Measurements from ENCODE around the gene ERG.

DNA sequence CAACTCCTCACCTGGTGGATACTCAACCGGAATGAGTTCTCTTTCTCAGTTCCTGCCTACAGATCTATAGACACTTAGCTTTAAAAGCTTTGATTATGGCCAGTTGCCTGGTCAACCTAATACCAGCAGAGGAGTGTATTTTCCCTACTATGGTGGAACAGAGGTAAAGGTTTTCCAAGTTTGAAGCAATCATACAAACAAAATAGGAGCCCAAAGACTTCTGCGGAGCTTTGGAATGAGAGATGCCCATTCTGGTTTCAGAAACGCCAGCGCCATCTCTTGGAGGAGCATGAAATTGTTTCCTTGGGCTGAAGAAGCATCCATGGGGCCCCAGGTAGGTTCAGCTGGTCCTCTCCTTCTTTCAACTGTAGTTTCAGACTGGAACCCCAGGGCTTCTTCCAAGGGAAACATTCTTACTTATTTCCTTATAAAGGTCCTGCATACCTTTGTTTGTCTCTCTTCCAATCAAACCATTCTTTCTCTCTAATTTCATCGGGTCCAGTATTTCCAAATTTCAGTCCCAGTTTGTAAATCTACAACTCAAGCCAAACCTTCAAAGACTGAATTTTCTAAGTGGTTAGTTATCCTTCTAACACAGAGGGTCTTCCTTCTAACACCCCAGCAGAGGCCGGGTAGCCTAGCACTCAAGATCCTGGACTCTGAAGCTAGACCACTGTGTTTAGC is 145.6 kb downstream of the ERG start:
- TF ChIP-seq, protein P1, sequence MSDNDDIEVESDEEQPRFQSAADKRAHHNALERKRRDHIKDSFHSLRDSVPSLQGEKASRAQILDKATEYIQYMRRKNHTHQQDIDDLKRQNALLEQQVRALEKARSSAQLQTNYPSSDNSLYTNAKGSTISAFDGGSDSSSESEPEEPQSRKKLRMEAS (CRISPR knock-in tag; IDR thresholded peaks at IDR 0.05) = no peak
- TF ChIP-seq ZNF121 (CRISPR knock-in tag; IDR thresholded peaks at IDR 0.05) (no peak), TEAD4 (CRISPR knock-in tag; IDR thresholded peaks at IDR 0.05) (no peak), MYBL2 (CRISPR knock-in tag; IDR thresholded peaks at IDR 0.05) (no peak), SMAD4 (CRISPR knock-in tag; IDR thresholded peaks at IDR 0.05) (no peak), ZNF317 (CRISPR knock-in tag; IDR thresholded peaks at IDR 0.05; ENCODE audit: borderline replicate concordance, low read depth) (no peak), HMGA2 (CRISPR knock-in tag; IDR thresholded peaks at IDR 0.05) (no peak)
- TF ChIP-seq, protein P2, sequence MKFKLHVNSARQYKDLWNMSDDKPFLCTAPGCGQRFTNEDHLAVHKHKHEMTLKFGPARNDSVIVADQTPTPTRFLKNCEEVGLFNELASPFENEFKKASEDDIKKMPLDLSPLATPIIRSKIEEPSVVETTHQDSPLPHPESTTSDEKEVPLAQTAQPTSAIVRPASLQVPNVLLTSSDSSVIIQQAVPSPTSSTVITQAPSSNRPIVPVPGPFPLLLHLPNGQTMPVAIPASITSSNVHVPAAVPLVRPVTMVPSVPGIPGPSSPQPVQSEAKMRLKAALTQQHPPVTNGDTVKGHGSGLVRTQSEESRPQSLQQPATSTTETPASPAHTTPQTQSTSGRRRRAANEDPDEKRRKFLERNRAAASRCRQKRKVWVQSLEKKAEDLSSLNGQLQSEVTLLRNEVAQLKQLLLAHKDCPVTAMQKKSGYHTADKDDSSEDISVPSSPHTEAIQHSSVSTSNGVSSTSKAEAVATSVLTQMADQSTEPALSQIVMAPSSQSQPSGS (CRISPR knock-in tag; IDR thresholded peaks at IDR 0.05; ENCODE audit: borderline replicate concordance, low read depth) = no peak
- TF ChIP-seq, protein P3, sequence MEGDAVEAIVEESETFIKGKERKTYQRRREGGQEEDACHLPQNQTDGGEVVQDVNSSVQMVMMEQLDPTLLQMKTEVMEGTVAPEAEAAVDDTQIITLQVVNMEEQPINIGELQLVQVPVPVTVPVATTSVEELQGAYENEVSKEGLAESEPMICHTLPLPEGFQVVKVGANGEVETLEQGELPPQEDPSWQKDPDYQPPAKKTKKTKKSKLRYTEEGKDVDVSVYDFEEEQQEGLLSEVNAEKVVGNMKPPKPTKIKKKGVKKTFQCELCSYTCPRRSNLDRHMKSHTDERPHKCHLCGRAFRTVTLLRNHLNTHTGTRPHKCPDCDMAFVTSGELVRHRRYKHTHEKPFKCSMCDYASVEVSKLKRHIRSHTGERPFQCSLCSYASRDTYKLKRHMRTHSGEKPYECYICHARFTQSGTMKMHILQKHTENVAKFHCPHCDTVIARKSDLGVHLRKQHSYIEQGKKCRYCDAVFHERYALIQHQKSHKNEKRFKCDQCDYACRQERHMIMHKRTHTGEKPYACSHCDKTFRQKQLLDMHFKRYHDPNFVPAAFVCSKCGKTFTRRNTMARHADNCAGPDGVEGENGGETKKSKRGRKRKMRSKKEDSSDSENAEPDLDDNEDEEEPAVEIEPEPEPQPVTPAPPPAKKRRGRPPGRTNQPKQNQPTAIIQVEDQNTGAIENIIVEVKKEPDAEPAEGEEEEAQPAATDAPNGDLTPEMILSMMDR (IDR thresholded peaks at IDR 0.05) = peak; percentile 33; the same call in 1 of the 2 replicates
- TF ChIP-seq, protein P4, sequence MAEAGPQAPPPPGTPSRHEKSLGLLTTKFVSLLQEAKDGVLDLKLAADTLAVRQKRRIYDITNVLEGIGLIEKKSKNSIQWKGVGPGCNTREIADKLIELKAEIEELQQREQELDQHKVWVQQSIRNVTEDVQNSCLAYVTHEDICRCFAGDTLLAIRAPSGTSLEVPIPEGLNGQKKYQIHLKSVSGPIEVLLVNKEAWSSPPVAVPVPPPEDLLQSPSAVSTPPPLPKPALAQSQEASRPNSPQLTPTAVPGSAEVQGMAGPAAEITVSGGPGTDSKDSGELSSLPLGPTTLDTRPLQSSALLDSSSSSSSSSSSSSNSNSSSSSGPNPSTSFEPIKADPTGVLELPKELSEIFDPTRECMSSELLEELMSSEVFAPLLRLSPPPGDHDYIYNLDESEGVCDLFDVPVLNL (CRISPR knock-in tag; IDR thresholded peaks at IDR 0.05; ENCODE audit: borderline replicate concordance, low read depth) = no peak

Data from WTC11 (cell line).